SIG-M5 treated with dmso at 0.1 percent for 504 hours (cell line): ENCODE results near the gene PCSK5.

Source experiments
- DNase-seq: peaks from one replicate; lab custom pipeline; 2025; ENCODE audit not compliant: unreplicated experiment; lab: John Stamatoyannopoulos, UW

The PCSK5 gene

GRCh38 chr9:75918909-75919308 is 28.4 kb downstream of the PCSK5 start:
- no peak for DNase-seq

- no peak for DNase-seq
Measured at GRCh38 chr9:75921391-75922127, 31.1 kb downstream of the PCSK5 start.

GRCh38 chr9:75926385-75926784 is 35.9 kb downstream of the PCSK5 start:
- no peak for DNase-seq

GRCh38 chr9:75927356-75927755 is 36.9 kb downstream of the PCSK5 start:
- DNase-seq, result no peak

GRCh38 chr9:75930190-75930589 is 39.7 kb downstream of the PCSK5 start:
- DNase-seq, result no peak

- DNase-seq, result no peak
Measured at GRCh38 chr9:75930730-75931321, 40.4 kb downstream of the PCSK5 start.

- DNase-seq, result no peak
Measured at GRCh38 chr9:75933982-75934381, 43.5 kb downstream of the PCSK5 start.

GRCh38 chr9:75935591-75935990 is 45.1 kb downstream of the PCSK5 start:
- DNase-seq, result no peak

- DNase-seq, result no peak
Measured at GRCh38 chr9:75937521-75938258, 47.2 kb downstream of the PCSK5 start.

- DNase-seq, result no peak
Measured at GRCh38 chr9:75938946-75939345, 48.5 kb downstream of the PCSK5 start.

GRCh38 chr9:75939536-75940111 is 49.2 kb downstream of the PCSK5 start:
- no peak for DNase-seq

GRCh38 chr9:75941066-75941465 is 50.6 kb downstream of the PCSK5 start:
- DNase-seq, result no peak

GRCh38 chr9:75941577-75942311 is 51.3 kb downstream of the PCSK5 start:
- no peak for DNase-seq

- no peak for DNase-seq
Measured at GRCh38 chr9:75946766-75947165, 56.3 kb downstream of the PCSK5 start.

GRCh38 chr9:75947233-75947632 is 56.8 kb downstream of the PCSK5 start:
- DNase-seq, result no peak

- DNase-seq, result no peak
Measured at GRCh38 chr9:75950998-75951397, 60.5 kb downstream of the PCSK5 start.

- DNase-seq, result no peak
Measured at GRCh38 chr9:75953218-75953617, 62.7 kb downstream of the PCSK5 start.

GRCh38 chr9:75956161-75956560 is 65.7 kb downstream of the PCSK5 start:
- DNase-seq, result no peak

- no peak for DNase-seq
Measured at GRCh38 chr9:75957116-75957515, 66.6 kb downstream of the PCSK5 start.

GRCh38 chr9:75958226-75958625 is 67.8 kb downstream of the PCSK5 start:
- no peak for DNase-seq

- no peak for DNase-seq
Measured at GRCh38 chr9:75960551-75960950, 70.1 kb downstream of the PCSK5 start.
